Breast epithelium (tissue), 3 donors: ENCODE measurements around the gene YJU2.

Experiments
- CTCF ChIP-seq, 3 donors: fragments of 450-650 bp; IDR thresholded peaks; one replicate each; pipeline ENCODE4 v1.5.1; 2016 to 2017; ENCODE audit warnings: antibody characterized with exemption in 3 of 3, mild to moderate bottlenecking in 3 of 3, moderate library complexity in 3 of 3
- POLR2A ChIP-seq: fragments of 450-650 bp; IDR thresholded peaks from one replicate; pipeline ENCODE4 v1.6.1; 2016; ENCODE audit warnings: antibody characterized with exemption, mild to moderate bottlenecking, moderate library complexity
- POLR2AphosphoS5 ChIP-seq, 3 donors: sonication (generic); formaldehyde crosslinking; IDR thresholded peaks; one replicate each; pipeline ENCODE4 v1.6.1; 2017; ENCODE audit warnings: antibody characterized with exemption in 3 of 3

DNA sequence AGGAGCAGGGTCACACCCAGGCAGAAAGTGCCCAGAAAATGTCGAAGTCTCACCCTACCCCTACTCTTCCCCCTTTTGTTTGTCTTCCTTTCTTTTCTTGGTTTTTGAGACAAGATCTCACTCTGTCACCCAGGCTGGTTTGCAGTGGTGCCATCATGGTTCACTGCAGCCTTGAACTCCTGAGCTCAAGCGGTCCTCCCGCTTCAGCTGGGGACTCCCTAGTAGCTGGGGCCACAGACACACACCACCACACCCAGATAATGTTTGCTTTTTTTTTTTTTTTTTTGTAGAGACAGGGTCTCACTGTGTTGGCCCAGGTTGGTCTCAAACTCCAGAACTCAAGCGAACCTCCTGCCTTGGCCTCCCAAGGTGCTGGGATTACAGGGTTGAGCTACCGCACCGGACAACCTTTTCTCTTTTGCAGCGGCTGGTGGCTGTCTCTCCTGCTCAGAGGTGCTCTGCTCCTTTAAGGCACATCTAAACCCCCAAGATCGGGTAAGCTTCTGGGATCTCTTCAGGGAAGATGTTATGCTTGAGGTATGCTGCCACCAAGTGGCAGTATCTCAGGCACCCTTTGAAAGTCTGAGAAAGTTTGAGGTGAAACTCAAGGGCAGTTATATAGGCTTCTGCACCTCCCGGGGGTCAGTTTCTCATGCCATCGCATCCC lies 39.9 kb upstream of the YJU2 start:
- TF ChIP-seq CTCF (IDR thresholded peaks at IDR 0.05) (no peak), POLR2A (no peak), POLR2AphosphoS5 (IDR thresholded peaks at IDR 0.05) (no peak)
